HepG2 (cell line): ENCODE data around the gene TCF20. TPM values are rescaled to one million over a fixed set of nuclear protein-coding genes. Genes with fewer than 3 reads are reported as not detected.

ENCODE experiments used
- AGO1 ChIP-seq: fragments of 200-400 bp; formaldehyde crosslinking; IDR thresholded peaks from 2 replicates; pipeline ENCODE4 v1.6.1; 2017; ENCODE audit warnings: mild to moderate bottlenecking, low read depth, low read length, moderate library complexity; ENCODE audit not compliant: poor library complexity, severe bottlenecking
- ARID4A ChIP-seq: sonication (generic); formaldehyde crosslinking; IDR thresholded peaks from 2 replicates; pipeline ENCODE4 v1.5.0; 2020; ENCODE audit warnings: mild to moderate bottlenecking, missing genetic modification reagents, borderline replicate concordance
- ATF7 ChIP-seq, 2 experiments: fragments of 450-650 bp in 1 of 2; sonication (generic) in 1 of 2; formaldehyde crosslinking in 1 of 2; IDR thresholded peaks; 2 replicates each; pipeline versions ENCODE4 v1.4.0 to v1.6.1; 2016 to 2020; ENCODE audit warnings: antibody characterized with exemption in 1 of 2, mild to moderate bottlenecking in 1 of 2, missing genetic modification reagents in 1 of 2
- CREBL2 ChIP-seq: sonication (generic); formaldehyde crosslinking; IDR thresholded peaks from 2 replicates; pipeline ENCODE4 v1.8.1; 2023; ENCODE audit warnings: missing genetic modification reagents, mild to moderate bottlenecking, borderline replicate concordance
- DZIP1 ChIP-seq: sonication (generic); formaldehyde crosslinking; IDR thresholded peaks from 2 replicates; pipeline ENCODE4 v1.5.0; 2020; ENCODE audit warnings: mild to moderate bottlenecking, missing genetic modification reagents
- NFE2 ChIP-seq: sonication (generic); formaldehyde crosslinking; IDR thresholded peaks from 2 replicates; pipeline ENCODE4 v1.4.0; 2020; ENCODE audit warnings: missing genetic modification reagents
- NR2F6 ChIP-seq, 2 experiments: IDR thresholded peaks; 2 replicates each; pipeline ENCODE4 v1.6.1; 2016; ENCODE audit warnings: antibody characterized with exemption in 1 of 2, mild to moderate bottlenecking in 1 of 2
- PRMT3 ChIP-seq: sonication (generic); formaldehyde crosslinking; IDR thresholded peaks from 2 replicates; pipeline ENCODE4 v1.8.1; 2022; ENCODE audit warnings: low read depth, mild to moderate bottlenecking, moderate library complexity, missing genetic modification reagents, borderline replicate concordance
- RXRB ChIP-seq: IDR thresholded peaks from 2 replicates; pipeline ENCODE4 v1.6.1; 2016; ENCODE audit warnings: borderline replicate concordance, missing genetic modification reagents, missing compliant biosample characterization
- SIN3A ChIP-seq: IDR thresholded peaks from 2 replicates; pipeline ENCODE4 v1.6.1; 2011; ENCODE audit warnings: low read depth, mild to moderate bottlenecking, control low read depth, low read length, borderline replicate concordance
- SMAD3 ChIP-seq: sonication (generic); formaldehyde crosslinking; IDR thresholded peaks from 2 replicates; pipeline ENCODE4 v1.4.0; 2020; ENCODE audit warnings: missing genetic modification reagents
- SMC3 ChIP-seq: IDR thresholded peaks from 2 replicates; pipeline ENCODE4 v1.6.1; 2011; ENCODE audit warnings: low read length, improper control_type of control experiment
- ZSCAN21 ChIP-seq: sonication (generic); formaldehyde crosslinking; IDR thresholded peaks from 2 replicates; pipeline ENCODE4 v1.8.0; 2022; ENCODE audit warnings: mild to moderate bottlenecking, missing genetic modification reagents, moderate library complexity, borderline replicate concordance
- polyA plus RNA-seq, 8 experiments: library from polyadenylated mRNA; depleted of rRNA in 3 of 8; stranded (reverse) in 7 of 8; unstranded in 1 of 8; fragments of >200 nt; fragmentation: Illumina TruSeq in 4 of 8; extraction: Trizol in 4 of 8; gene quantifications; 2 replicates each; pipeline versions ENCODE4 v1.2.1 to v1.2.3, GENCODE V29; 2011 to 2016; ENCODE audit warnings: low read depth in 4 of 8, missing spikeins in 1 of 8, mixed read lengths in 1 of 8; ENCODE audit not compliant: insufficient read depth in 1 of 8
- total RNA-seq, 5 experiments: library from RNA; depleted of rRNA; stranded (reverse); fragments of >200 nt; fragmentation: Illumina TruSeq; extraction: Trizol; gene quantifications; 2 replicates each; pipeline ENCODE4 v1.2.3, GENCODE V29; 2016; ENCODE audit warnings: low read depth in 1 of 5
- TF ChIP-seq, protein P1 (sequence below): sonication (generic); formaldehyde crosslinking; IDR thresholded peaks from 2 replicates; pipeline ENCODE4 v1.8.0; 2022; ENCODE audit warnings: mild to moderate bottlenecking, missing genetic modification reagents, moderate library complexity
- TF ChIP-seq, protein P2 (sequence below): sonication (generic); formaldehyde crosslinking; IDR thresholded peaks from 2 replicates; pipeline ENCODE4 v1.4.0; 2020; ENCODE audit warnings: missing genetic modification reagents
- TF ChIP-seq, protein P3 (sequence below): sonication (generic); formaldehyde crosslinking; IDR thresholded peaks from 2 replicates; pipeline ENCODE4 v1.4.0; 2020; ENCODE audit warnings: missing genetic modification reagents
- TF ChIP-seq, protein P4 (sequence below): conservative IDR thresholded peaks from 2 replicates; pipeline ENCODE4 v1.6.1; 2018; ENCODE audit warnings: missing genetic modification reagents

Gene TCF20
- total and polyA plus RNA-seq, 2 of the 13 experiments (the other 11 are each of a cell fraction or from before 2014, with no cell fraction given), result 12.8 to 23.7 TPM

GRCh38 chr22:42270176-42270509 is 310 bp downstream of the TCF20 start (continued):
- TF ChIP-seq DZIP1 (CRISPR knock-in tag) (no peak), SIN3A (no peak), PRMT3 (CRISPR knock-in tag) (no peak), RXRB (no peak), ZSCAN21 (CRISPR knock-in tag) (no peak), NR2F6 (IDR thresholded peaks at IDR 0.05) (no peak), NR2F6 (CRISPR knock-in tag; IDR thresholded peaks at IDR 0.05) (no peak), SMAD3 (CRISPR knock-in tag) (no peak), AGO1 (no peak), CREBL2 (CRISPR knock-in tag) (no peak), NFE2 (no peak), SMC3 (no peak), ARID4A (CRISPR knock-in tag) (no peak), ATF7 (IDR thresholded peaks at IDR 0.05) (no peak), ATF7 (CRISPR knock-in tag; IDR thresholded peaks at IDR 0.05) (no peak)
- TF ChIP-seq, protein P1, sequence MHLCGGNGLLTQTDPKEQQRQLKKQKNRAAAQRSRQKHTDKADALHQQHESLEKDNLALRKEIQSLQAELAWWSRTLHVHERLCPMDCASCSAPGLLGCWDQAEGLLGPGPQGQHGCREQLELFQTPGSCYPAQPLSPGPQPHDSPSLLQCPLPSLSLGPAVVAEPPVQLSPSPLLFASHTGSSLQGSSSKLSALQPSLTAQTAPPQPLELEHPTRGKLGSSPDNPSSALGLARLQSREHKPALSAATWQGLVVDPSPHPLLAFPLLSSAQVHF (CRISPR knock-in tag), result no peak
- TF ChIP-seq, protein P2, sequence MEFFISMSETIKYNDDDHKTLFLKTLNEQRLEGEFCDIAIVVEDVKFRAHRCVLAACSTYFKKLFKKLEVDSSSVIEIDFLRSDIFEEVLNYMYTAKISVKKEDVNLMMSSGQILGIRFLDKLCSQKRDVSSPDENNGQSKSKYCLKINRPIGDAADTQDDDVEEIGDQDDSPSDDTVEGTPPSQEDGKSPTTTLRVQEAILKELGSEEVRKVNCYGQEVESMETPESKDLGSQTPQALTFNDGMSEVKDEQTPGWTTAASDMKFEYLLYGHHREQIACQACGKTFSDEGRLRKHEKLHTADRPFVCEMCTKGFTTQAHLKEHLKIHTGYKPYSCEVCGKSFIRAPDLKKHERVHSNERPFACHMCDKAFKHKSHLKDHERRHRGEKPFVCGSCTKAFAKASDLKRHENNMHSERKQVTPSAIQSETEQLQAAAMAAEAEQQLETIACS, result no peak
- TF ChIP-seq, protein P3, sequence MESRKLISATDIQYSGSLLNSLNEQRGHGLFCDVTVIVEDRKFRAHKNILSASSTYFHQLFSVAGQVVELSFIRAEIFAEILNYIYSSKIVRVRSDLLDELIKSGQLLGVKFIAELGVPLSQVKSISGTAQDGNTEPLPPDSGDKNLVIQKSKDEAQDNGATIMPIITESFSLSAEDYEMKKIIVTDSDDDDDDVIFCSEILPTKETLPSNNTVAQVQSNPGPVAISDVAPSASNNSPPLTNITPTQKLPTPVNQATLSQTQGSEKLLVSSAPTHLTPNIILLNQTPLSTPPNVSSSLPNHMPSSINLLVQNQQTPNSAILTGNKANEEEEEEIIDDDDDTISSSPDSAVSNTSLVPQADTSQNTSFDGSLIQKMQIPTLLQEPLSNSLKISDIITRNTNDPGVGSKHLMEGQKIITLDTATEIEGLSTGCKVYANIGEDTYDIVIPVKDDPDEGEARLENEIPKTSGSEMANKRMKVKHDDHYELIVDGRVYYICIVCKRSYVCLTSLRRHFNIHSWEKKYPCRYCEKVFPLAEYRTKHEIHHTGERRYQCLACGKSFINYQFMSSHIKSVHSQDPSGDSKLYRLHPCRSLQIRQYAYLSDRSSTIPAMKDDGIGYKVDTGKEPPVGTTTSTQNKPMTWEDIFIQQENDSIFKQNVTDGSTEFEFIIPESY, result no peak
- TF ChIP-seq, protein P4, sequence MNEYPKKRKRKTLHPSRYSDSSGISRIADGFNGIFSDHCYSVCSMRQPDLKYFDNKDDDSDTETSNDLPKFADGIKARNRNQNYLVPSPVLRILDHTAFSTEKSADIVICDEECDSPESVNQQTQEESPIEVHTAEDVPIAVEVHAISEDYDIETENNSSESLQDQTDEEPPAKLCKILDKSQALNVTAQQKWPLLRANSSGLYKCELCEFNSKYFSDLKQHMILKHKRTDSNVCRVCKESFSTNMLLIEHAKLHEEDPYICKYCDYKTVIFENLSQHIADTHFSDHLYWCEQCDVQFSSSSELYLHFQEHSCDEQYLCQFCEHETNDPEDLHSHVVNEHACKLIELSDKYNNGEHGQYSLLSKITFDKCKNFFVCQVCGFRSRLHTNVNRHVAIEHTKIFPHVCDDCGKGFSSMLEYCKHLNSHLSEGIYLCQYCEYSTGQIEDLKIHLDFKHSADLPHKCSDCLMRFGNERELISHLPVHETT, result no peak
